Activated naive CD4-positive, alpha-beta T cell treated with anti-CD3 and anti-CD28 coated beads for 36 hours (primary cell): ENCODE measurements around the gene ASZ1. TPM values are rescaled to one million over a fixed set of nuclear protein-coding genes. Genes with fewer than 3 reads are reported as not detected.
"Not testable (repeated sequence)": the region's sequence is repeated elsewhere in the genome, so short reads cannot be mapped to it uniquely, and the experiment has no call there.

Source experiments
- CTCF ChIA-PET: fragments of 350-600 bp; sonication (Branson Sonifier 250); formaldehyde crosslinking; loops from one replicate; lab custom pipeline; 2021; ENCODE audit warnings: antibody characterized with exemption; lab: Charles Lee
- DNase-seq: peaks from one replicate; pipeline ENCODE4 v3.0.0-alpha.2; 2020
- H3K27ac Mint-ChIP-seq: one replicate; pipeline ENCODE4 v1.8.0; 2021; ENCODE audit warnings: mild to moderate bottlenecking, mixed read lengths
- H3K27me3 Mint-ChIP-seq: one replicate; pipeline ENCODE4 v1.8.0; 2021; ENCODE audit warnings: low read depth, mixed read lengths
- H3K36me3 Mint-ChIP-seq: one replicate; pipeline ENCODE4 v1.8.0; 2021; ENCODE audit warnings: low read depth, mixed read lengths
- H3K4me1 Mint-ChIP-seq: one replicate; pipeline ENCODE4 v1.8.0; 2021; ENCODE audit warnings: low read depth, mixed read lengths
- H3K4me3 Mint-ChIP-seq: one replicate; pipeline ENCODE4 v1.8.0; 2021; ENCODE audit warnings: mild to moderate bottlenecking, moderate library complexity, mixed read lengths
- H3K9me3 Mint-ChIP-seq: one replicate; pipeline ENCODE4 v1.8.0; 2021; ENCODE audit warnings: mixed read lengths
- intact Hi-C: fragments of 100-400 bp; cut with micrococcal nuclease; formaldehyde crosslinking; loops from one replicate; pipeline ENCODE4 v1.15.1; 2023
- total RNA-seq, 2 experiments: library from RNA; stranded (reverse); gene quantifications; one replicate each; pipeline ENCODE4 v1.2.3, GENCODE V29; 2021

The ASZ1 gene
- total RNA-seq, 2 experiments from 2014 or later = not detected

DNA sequence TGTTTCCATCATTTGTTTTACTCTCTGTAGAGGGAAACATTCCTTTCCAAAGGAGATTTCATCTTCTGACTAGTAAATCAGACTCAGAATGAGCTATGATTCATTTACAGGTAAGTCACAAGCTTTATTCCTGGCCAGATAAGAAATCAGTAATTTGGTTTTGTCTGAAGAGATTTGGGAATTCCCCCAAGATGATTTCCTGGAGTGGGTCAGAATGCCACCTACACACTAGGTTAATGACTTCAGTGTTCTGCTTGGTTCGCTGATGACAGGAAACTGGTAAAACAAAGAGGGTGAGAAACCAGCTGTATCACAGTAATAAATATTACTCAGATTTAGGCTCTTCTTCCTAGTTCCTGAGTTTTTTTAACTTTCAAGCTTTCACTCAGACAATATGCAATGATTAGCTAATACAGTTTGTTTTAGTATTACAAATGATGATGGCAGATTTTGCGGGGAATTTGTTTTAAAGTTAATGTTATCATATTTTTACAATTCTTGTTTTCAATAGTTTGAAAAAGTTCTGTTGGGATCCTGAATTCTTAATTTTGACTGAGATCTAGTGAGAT, 8.3 kb upstream of the ASZ1 start:
- peak; percentile 8 for DNase-seq
- Mint-ChIP-seq H3K4me3 (no peak overlapping the region), H3K9me3 (no peaks in the 10 kb centered on the region), H3K27ac (no peak overlapping the region), H3K36me3 (no peaks in the 10 kb centered on the region), H3K27me3 (peaks cover 2% of the 10 kb centered on the region), H3K4me1 (peaks cover 5% of the 10 kb centered on the region)
- CTCF ChIA-PET = no interaction called here
- intact Hi-C loops = no loop called here

GRCh38 chr7:117424090-117424829, 3.0 kb downstream of the ASZ1 start:
- H3K27ac Mint-ChIP-seq = no peak overlapping the region
- no peaks in the 10 kb centered on the region for H3K9me3 Mint-ChIP-seq
- no peaks in the 10 kb centered on the region for H3K36me3 Mint-ChIP-seq
- H3K27me3 Mint-ChIP-seq = no peaks in the 10 kb centered on the region
- no peaks in the 10 kb centered on the region for H3K4me1 Mint-ChIP-seq
- H3K4me3 Mint-ChIP-seq = no peak overlapping the region
- CTCF ChIA-PET = interaction anchor here (0.7 kb wide), 1 partner anchor 10 kb away, joined by 3 read pairs; no protein-coding TSS in a partner anchor
- intact Hi-C loops = no loop called here
- DNase-seq = no peak

- CTCF ChIA-PET, H3K4me1 Mint-ChIP-seq, H3K9me3 Mint-ChIP-seq, H3K27me3 Mint-ChIP-seq, H3K4me3 Mint-ChIP-seq, H3K27ac Mint-ChIP-seq, DNase-seq, H3K36me3 Mint-ChIP-seq, intact Hi-C loops: not testable (repeated sequence)
Observed at GRCh38 chr7:117414591-117414990, 12.7 kb downstream of the ASZ1 start.

- H3K4me1 Mint-ChIP-seq = no peaks in the 10 kb centered on the region
- CTCF ChIA-PET = no interaction called here
- H3K27ac Mint-ChIP-seq = no peak overlapping the region
- no peak for DNase-seq
- no peaks in the 10 kb centered on the region for H3K36me3 Mint-ChIP-seq
- no peaks in the 10 kb centered on the region for H3K9me3 Mint-ChIP-seq
- no peaks in the 10 kb centered on the region for H3K27me3 Mint-ChIP-seq
- no peak overlapping the region for H3K4me3 Mint-ChIP-seq
- intact Hi-C loops = no loop called here
Observed at GRCh38 chr7:117412946-117413559, 14.2 kb downstream of the ASZ1 start.

DNA sequence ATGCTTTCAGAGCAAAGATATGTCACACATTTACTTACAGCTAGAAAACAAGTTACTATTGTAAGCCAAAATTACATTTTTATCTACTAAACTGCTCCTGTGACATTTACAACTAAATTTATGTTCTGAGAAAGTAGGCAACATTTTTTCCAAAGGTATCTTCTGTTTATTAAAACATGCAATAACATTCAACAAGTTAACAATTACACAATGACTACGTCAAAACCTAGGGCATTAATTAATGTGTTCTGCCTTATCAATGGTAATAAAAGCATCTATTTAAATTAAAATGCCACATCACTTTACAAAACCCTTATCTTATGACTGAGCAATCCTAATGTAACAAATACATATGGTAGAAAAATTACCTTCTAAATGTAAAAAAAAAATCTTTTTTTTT, 14.9 kb downstream of the ASZ1 start:
- H3K4me1 Mint-ChIP-seq = no peaks in the 10 kb centered on the region
- CTCF ChIA-PET = no interaction called here
- H3K27ac Mint-ChIP-seq = no peak overlapping the region
- H3K27me3 Mint-ChIP-seq = no peaks in the 10 kb centered on the region
- H3K36me3 Mint-ChIP-seq = no peaks in the 10 kb centered on the region
- intact Hi-C loops = no loop called here
- no peak overlapping the region for H3K4me3 Mint-ChIP-seq
- DNase-seq = no peak
- H3K9me3 Mint-ChIP-seq = no peaks in the 10 kb centered on the region

GRCh38 chr7:117411539-117411938, 15.8 kb downstream of the ASZ1 start:
- no peak overlapping the region for H3K27ac Mint-ChIP-seq
- no peaks in the 10 kb centered on the region for H3K4me1 Mint-ChIP-seq
- no peak for DNase-seq
- no peaks in the 10 kb centered on the region for H3K27me3 Mint-ChIP-seq
- CTCF ChIA-PET = no interaction called here
- H3K9me3 Mint-ChIP-seq = no peaks in the 10 kb centered on the region
- intact Hi-C loops = no loop called here
- no peaks in the 10 kb centered on the region for H3K36me3 Mint-ChIP-seq
- no peak overlapping the region for H3K4me3 Mint-ChIP-seq

GRCh38 chr7:117408831-117409230, 18.5 kb downstream of the ASZ1 start:
- no peak overlapping the region for H3K4me3 Mint-ChIP-seq
- intact Hi-C loops = no loop called here
- CTCF ChIA-PET = no interaction called here

GRCh38 chr7:117405519-117405918, 21.8 kb downstream of the ASZ1 start:
- H3K27me3 Mint-ChIP-seq = no peaks in the 10 kb centered on the region
- intact Hi-C loops = no loop called here
- H3K4me1 Mint-ChIP-seq = no peaks in the 10 kb centered on the region

More at GRCh38 chr7:117408831-117409230, 18.5 kb downstream of the ASZ1 start:
- no peaks in the 10 kb centered on the region for H3K36me3 Mint-ChIP-seq
- H3K27me3 Mint-ChIP-seq = no peaks in the 10 kb centered on the region
- no peak for DNase-seq
- no peak overlapping the region for H3K27ac Mint-ChIP-seq
- H3K9me3 Mint-ChIP-seq = no peaks in the 10 kb centered on the region
- H3K4me1 Mint-ChIP-seq = no peaks in the 10 kb centered on the region

DNA sequence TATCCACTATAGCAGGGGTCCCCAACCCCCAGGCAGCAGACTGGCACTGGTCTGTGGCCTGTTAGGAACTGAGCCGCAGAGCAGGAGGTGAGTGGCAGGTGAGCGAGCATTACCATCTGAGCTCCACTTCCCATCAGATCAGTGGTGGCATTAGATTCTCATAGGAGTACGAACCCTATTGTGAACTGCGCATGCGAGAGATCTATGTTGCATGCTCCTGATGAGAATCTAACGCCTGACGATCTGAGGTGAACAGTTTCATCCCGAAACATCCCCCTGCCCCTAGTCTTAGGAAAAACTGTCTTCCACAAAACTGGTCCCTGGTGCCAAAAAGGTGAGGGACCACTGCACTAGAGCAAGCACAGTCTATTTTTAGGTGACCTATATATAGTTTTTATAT, 23.6 kb downstream of the ASZ1 start:
- H3K4me1 Mint-ChIP-seq = no peaks in the 10 kb centered on the region
- no peaks in the 10 kb centered on the region for H3K36me3 Mint-ChIP-seq
- H3K27me3 Mint-ChIP-seq = no peaks in the 10 kb centered on the region
- H3K4me3 Mint-ChIP-seq = no peak overlapping the region
- H3K9me3 Mint-ChIP-seq = no peaks in the 10 kb centered on the region
- H3K27ac Mint-ChIP-seq = no peak overlapping the region
- CTCF ChIA-PET = no interaction called here
- intact Hi-C loops = no loop called here
- DNase-seq = no peak

More at GRCh38 chr7:117405519-117405918, 21.8 kb downstream of the ASZ1 start:
- DNase-seq = no peak
- CTCF ChIA-PET = no interaction called here
- H3K27ac Mint-ChIP-seq = no peak overlapping the region
- no peaks in the 10 kb centered on the region for H3K36me3 Mint-ChIP-seq
- H3K9me3 Mint-ChIP-seq = no peaks in the 10 kb centered on the region
- no peak overlapping the region for H3K4me3 Mint-ChIP-seq

GRCh38 chr7:117402109-117402508, 25.2 kb downstream of the ASZ1 start:
- Mint-ChIP-seq H3K4me3 (no peak overlapping the region), H3K36me3 (no peaks in the 10 kb centered on the region), H3K27ac (no peak overlapping the region), H3K9me3 (no peaks in the 10 kb centered on the region), H3K27me3 (no peaks in the 10 kb centered on the region), H3K4me1 (no peaks in the 10 kb centered on the region)
- intact Hi-C loops = no loop called here
- CTCF ChIA-PET = no interaction called here
- DNase-seq = no peak

DNA sequence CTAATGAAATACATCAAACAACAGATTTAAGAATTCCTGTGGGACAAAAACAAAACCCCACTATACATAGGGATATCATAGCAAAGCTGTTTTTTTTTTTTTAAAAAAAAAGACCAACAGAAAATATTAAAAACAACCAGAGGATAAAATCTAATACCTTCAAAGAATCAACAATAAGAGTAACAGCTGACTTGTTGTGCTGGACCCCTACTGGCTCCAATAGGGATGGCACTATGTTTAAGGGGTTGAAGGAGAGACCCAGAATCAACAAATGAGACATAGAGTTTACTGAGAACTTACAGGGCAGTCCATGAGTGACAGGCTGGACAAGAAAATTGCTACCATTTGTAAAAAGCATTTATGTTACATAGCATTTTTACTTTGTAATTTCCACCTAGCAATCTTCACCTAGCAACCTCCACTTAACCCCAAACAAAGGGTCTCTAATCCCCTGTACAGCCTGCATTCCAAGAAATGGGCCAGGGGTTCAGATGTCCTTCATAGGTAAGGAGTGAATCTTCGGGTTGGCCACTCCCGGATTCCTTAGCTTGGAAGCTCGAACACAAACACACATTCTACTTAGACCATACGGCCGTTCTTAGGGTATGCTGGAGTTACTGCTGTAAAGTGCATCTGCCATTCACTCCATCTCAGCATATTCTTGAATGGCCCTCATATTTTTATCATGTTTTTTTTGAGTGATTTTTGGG, 25.8 kb downstream of the ASZ1 start:
- intact Hi-C loops = no loop called here
- H3K4me3 Mint-ChIP-seq = no peak overlapping the region
- H3K36me3 Mint-ChIP-seq = no peaks in the 10 kb centered on the region
- CTCF ChIA-PET = interaction anchor here (0.8 kb wide), 1 partner anchor 19 kb away, joined by 3 read pairs; no protein-coding TSS in a partner anchor
- no peak overlapping the region for H3K27ac Mint-ChIP-seq
- no peaks in the 10 kb centered on the region for H3K27me3 Mint-ChIP-seq
- H3K4me1 Mint-ChIP-seq = no peaks in the 10 kb centered on the region
- DNase-seq = no peak
- H3K9me3 Mint-ChIP-seq = no peaks in the 10 kb centered on the region

DNA sequence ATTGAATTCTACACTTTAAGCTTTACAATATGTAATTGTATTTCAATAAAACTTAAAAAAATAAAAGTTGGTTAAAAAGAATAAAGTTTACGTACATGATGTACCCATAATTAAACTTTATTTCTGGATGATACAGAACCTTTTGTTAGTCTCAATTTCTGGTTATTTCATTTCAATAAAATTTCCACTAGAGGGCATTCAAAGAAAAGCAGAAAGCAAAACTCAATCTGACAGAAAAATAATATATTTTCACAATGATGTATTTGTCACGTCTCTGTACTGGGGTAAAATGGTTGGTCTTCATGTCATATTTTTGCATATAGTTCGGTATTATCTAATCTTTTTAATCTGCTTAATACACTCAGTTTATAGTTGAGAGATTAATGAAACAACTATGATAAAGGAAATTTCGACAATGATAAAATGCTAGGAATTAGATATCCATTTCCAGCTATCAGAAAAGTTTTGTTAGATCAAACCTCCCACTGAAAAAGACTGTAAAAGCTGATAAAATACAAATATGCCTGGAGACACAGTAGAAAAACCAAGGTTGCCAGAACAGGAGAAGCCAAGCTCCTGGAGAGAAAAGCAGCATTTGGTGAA, 27.4 kb downstream of the ASZ1 start:
- no peak overlapping the region for H3K4me3 Mint-ChIP-seq
- H3K9me3 Mint-ChIP-seq = no peaks in the 10 kb centered on the region
- H3K36me3 Mint-ChIP-seq = no peaks in the 10 kb centered on the region
- DNase-seq = no peak
- no peak overlapping the region for H3K27ac Mint-ChIP-seq
- CTCF ChIA-PET = no interaction called here
- H3K4me1 Mint-ChIP-seq = no peaks in the 10 kb centered on the region
- intact Hi-C loops = loop anchor here (1.0 kb wide), 2 partner anchors 316 to 753 kb away; no protein-coding TSS in a partner anchor
- no peaks in the 10 kb centered on the region for H3K27me3 Mint-ChIP-seq
